Right lobe of liver (tissue), 6 donors: ENCODE results near the gene AZGP1. TPM values are rescaled to one million over a fixed set of nuclear protein-coding genes. Genes with fewer than 3 reads are reported as not detected.
"Not testable (repeated sequence)": the region's sequence is repeated elsewhere in the genome, so short reads cannot be mapped to it uniquely, and the experiment has no call there.

ENCODE experiments used
- ATAC-seq, 4 donors: fragments of 200-7000 bp; cut with Tn5 transposase; one replicate each; pipeline ENCODE4 v1.9.1; 2020; ENCODE audit warnings: mild to moderate bottlenecking in 4 of 4, moderate library complexity in 4 of 4
- DNase-seq, 3 donors: peaks; one replicate each; pipeline ENCODE4 v3.0.0-alpha.2; 2020
- H3K27ac ChIP-seq, 3 donors: fragments of 200-600 bp; one replicate each; pipeline ENCODE4 v1.8.0; 2022
- H3K27me3 ChIP-seq, 2 donors: fragments of 200-600 bp; one replicate each; pipeline ENCODE4 v1.8.0; 2022
- H3K36me3 ChIP-seq, 4 donors: fragments of 200-600 bp; sonication (generic) in 1 of 4; one replicate each; pipeline versions ENCODE4 v1.5.1 to v1.8.0; 2017 to 2022; ENCODE audit warnings: control low read depth in 1 of 4
- H3K4me1 ChIP-seq, 4 donors: fragments of 200-600 bp; sonication (generic) in 1 of 4; one replicate each; pipeline versions ENCODE4 v1.5.1 to v1.8.0; 2017 to 2022; ENCODE audit warnings: control low read depth in 1 of 4
- H3K4me3 ChIP-seq, 3 donors: fragments of 200-600 bp; one replicate each; pipeline ENCODE4 v1.8.0; 2022
- H3K9me3 ChIP-seq, 4 donors: fragments of 200-600 bp; sonication (generic) in 1 of 4; one replicate each; pipeline versions ENCODE4 v1.5.1 to v1.8.0; 2017 to 2022; ENCODE audit warnings: control low read depth in 1 of 4
- CTCF ChIP-seq, 4 donors: fragments of 200-600 bp in 3 of 4; fragments of 450-650 bp in 1 of 4; IDR thresholded peaks; one replicate each; pipeline versions ENCODE4 v1.5.1 to v1.8.0; 2016 to 2022; ENCODE audit warnings: antibody characterized with exemption in 4 of 4, mild to moderate bottlenecking in 2 of 4
- POLR2A ChIP-seq: fragments of 450-650 bp; IDR thresholded peaks from one replicate; pipeline ENCODE4 v1.6.1; 2017; ENCODE audit warnings: antibody characterized with exemption, mild to moderate bottlenecking
- whole genome bisulfite sequencing: methylation state at CpG from one replicate; pipeline ENCODE4 v1.1.6; 2018; ENCODE audit warnings: low coverage, low lambda C conversion rate; ENCODE audit not compliant: insufficient coverage; ENCODE audit errors: missing lambda C conversion rate; 5-methylcytosine and 5-hydroxymethylcytosine counted together
- intact Hi-C, 2 donors: fragments of 100-400 bp; cut with DNase I; formaldehyde crosslinking; loops; one replicate each; pipeline versions ENCODE4 v1.11.2 to v1.14.1; 2022
- total RNA-seq, 6 experiments: library from RNA; depleted of rRNA in 2 of 6; stranded (reverse); fragments of >200 nt in 2 of 6; fragmentation: NEBNext Ultra II Directional in 3 of 6; extraction: Animal tissue kit (Norgen Biotek cat#: 25700) in 3 of 6; gene quantifications; one replicate each; pipeline versions ENCODE4 v1.1.0 to v1.2.4, GENCODE V29; 2016 to 2023
- donor health status: DM: no; HTN: yes; CAD: no.
- donor health status: DM: no; HTN: no; CAD: no.
- donor health status: DM: no; HTN: no; CAD: no.
- donor health status: DM: no; HTN: yes; CAD: no.
- donor health status: DM: no; HTN: yes; CAD: no.

Gene AZGP1
- total RNA-seq, 6 experiments from 2014 or later, result 762 to 2,105 (median 1,328) TPM

- H3K4me1 ChIP-seq, result no peaks in the 10 kb centered on the region
- no peak for DNase-seq
- peaks cover 0 to 6% (median 0%) of the 10 kb centered on the region in 4 donors for H3K9me3 ChIP-seq
- H3K27ac ChIP-seq, result no peak overlapping the region
- no peak for ATAC-seq
- WGBS, result 95% methylated on average over 2 of the region's 2 CpGs
- no peaks in the 10 kb centered on the region for H3K27me3 ChIP-seq
- no peaks in the 10 kb centered on the region for H3K36me3 ChIP-seq
- no peak overlapping the region for H3K4me3 ChIP-seq
- TF ChIP-seq CTCF (IDR thresholded peaks at IDR 0.05), result no peak
- TF ChIP-seq POLR2A, result no peak
- intact Hi-C loops, result loop anchor here (10.0 kb wide), 1 partner anchor 47 kb away; no protein-coding TSS in a partner anchor
These were observed 37.5 kb downstream of the AZGP1 start for GRCh38 chr7:99938296-99938695.

GRCh38 chr7:99935009-99935408 lies 40.8 kb downstream of the AZGP1 start:
- H3K4me1 ChIP-seq, DNase-seq, ATAC-seq, H3K27me3 ChIP-seq, H3K36me3 ChIP-seq, H3K4me3 ChIP-seq, H3K9me3 ChIP-seq, H3K27ac ChIP-seq: not testable (repeated sequence)
- intact Hi-C loops, result loop anchor here (10.0 kb wide), 1 partner anchor 50 kb away; no protein-coding TSS in a partner anchor
- WGBS, result 42% methylated on average over 4 of the region's 4 CpGs

GRCh38 chr7:99930376-99930775 lies 45.5 kb downstream of the AZGP1 start:
- no peak overlapping the region for H3K4me3 ChIP-seq
- DNase-seq (no peak), ATAC-seq (no peak)
- WGBS, result 89% methylated on average over 3 of the region's 3 CpGs
- peaks cover 0 to 4% (median 0%) of the 10 kb centered on the region in 4 donors for H3K4me1 ChIP-seq
- H3K27ac ChIP-seq, result no peak overlapping the region
- H3K27me3 ChIP-seq, result no peaks in the 10 kb centered on the region
- intact Hi-C loops, result loop anchor here (10.0 kb wide), 1 partner anchor 54 kb away; no protein-coding TSS in a partner anchor
- no peaks in the 10 kb centered on the region for H3K9me3 ChIP-seq
- no peaks in the 10 kb centered on the region for H3K36me3 ChIP-seq
- TF ChIP-seq CTCF (IDR thresholded peaks at IDR 0.05) (no peak), POLR2A (no peak)

GRCh38 chr7:99929730-99930053 lies 46.1 kb downstream of the AZGP1 start:
- WGBS, result 11% methylated on average over 2 of the region's 2 CpGs
- H3K9me3 ChIP-seq, result no peaks in the 10 kb centered on the region
- no peaks in the 10 kb centered on the region for H3K27me3 ChIP-seq
- ATAC-seq (no peak), DNase-seq (no peak)
- no peak for TF ChIP-seq CTCF (IDR thresholded peaks at IDR 0.05)
- TF ChIP-seq POLR2A, result no peak
- intact Hi-C loops, result loop anchor here (10.0 kb wide), 1 partner anchor 55 kb away; no protein-coding TSS in a partner anchor
- H3K4me3 ChIP-seq, result peak overlapping the region in 2 of 3 donors; percentile 22 to 42
- H3K36me3 ChIP-seq, result no peaks in the 10 kb centered on the region
- H3K4me1 ChIP-seq, result peaks cover 0 to 4% (median 0%) of the 10 kb centered on the region in 4 donors
- peak overlapping the region in 1 of 3 donors; percentile 2 for H3K27ac ChIP-seq

- Histone ChIP-seq H3K27me3 (no peaks in the 10 kb centered on the region), H3K4me1 (peaks cover 0 to 4% (median 0%) of the 10 kb centered on the region in 4 donors), H3K27ac (peak within 1 kb of the TSS in 1 of 3 donors; percentile 2), H3K4me3 (peak within 1 kb of the TSS; percentile 22 to 42 (median 36)), H3K36me3 (no peaks in the 10 kb centered on the region), H3K9me3 (no peaks in the 10 kb centered on the region)
- peak; percentile 99 to 100 (median 99) for ATAC-seq
- DNase-seq, result peak; percentile 57 to 73 (median 68)
- 15% methylated on average over 9 of the region's 22 CpGs for WGBS
- TF ChIP-seq CTCF (IDR thresholded peaks at IDR 0.05), result peak; percentile 43 to 67 (median 54)
- TF ChIP-seq POLR2A, result no peak
- intact Hi-C loops, result no loop called here
These were observed 46.7 kb downstream of the AZGP1 start, which contains the start of gene GJC3 for GRCh38 chr7:99928994-99929729. Gene GJC3, minus strand, starts transcription at chr7:99929620. Its CDS starts 0 bp downstream, at chr7:99929620.
